Measurements from ENCODE around the gene STX8.
A peak's percentile ranks its signal among the peaks of the same experiment; 100 is the strongest.

Gene STX8

DNA sequence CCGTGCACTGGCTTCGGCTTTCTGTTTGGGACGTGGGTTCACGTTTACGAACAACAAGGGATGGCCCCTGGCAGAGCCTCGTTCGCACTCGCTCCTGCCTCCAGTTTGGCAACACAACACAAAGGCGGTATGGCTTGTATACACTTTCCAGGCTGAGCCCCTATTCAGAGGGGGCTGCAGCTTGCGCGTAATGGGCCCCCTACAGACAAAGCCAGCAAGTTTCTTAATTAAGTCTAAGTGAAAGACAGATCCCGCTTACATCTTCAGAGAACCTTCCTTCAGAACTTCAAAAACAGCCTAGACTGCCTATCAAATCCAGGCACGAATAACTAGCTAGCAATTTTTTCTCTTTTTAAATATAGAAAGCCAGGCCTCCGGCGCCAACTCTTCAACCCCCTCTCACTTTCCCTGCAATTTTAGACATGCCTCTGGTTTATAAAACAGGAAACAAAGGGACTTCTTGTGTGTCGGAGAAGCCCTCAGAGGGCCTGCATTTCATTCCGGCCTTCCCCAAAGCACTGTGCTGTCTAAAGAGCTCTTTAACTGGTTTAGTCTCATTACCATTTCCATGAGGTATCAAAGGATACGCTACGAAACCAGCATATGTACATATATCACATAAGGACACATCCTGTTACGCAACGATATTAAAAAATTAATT, 244.9 kb downstream of the STX8 start:
- H2AK5ac ChIP-seq (ENCODE audit: low read length): no peak overlapping the region
- H3K4me2 ChIP-seq (ENCODE audit: low read length): no peak overlapping the region

DNA sequence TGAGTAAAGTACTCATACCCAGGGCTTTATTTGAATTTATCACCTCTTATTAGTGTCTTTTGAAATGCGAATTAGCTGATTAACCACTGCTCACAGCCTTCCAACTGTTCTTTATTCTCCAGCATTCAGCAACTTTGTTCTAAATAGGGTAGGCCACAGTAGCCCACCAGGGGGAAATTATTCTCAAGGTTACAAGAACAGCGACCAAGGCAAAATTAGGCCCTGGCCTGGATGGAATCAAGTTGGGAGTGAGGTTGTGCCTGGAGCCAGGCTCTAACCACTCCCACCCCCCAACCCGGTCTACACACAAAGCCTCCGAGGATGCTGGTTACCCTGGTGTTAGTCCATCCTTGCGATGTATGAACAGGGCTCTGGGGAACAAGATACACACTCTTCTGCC, 245.5 kb downstream of the STX8 start:
- Histone ChIP-seq H3K4me3 (ENCODE audit: low read depth, low read length) (no peak overlapping the region), H2AFZ (ENCODE audit: insufficient read depth, low read length, poor library complexity) (no peak overlapping the region), H3K79me2 (ENCODE audit: control insufficient read depth, insufficient read depth, low read length, poor library complexity) (no peaks in the 10 kb centered on the region), H3K4ac (ENCODE audit: low read depth, low read length) (no peak overlapping the region), H2BK5ac (ENCODE audit: low read depth, low read length, poor library complexity) (no peak overlapping the region), H4K8ac (ENCODE audit: low read depth, low read length) (no peak overlapping the region), H2BK12ac (ENCODE audit: low read length) (no peak overlapping the region), H3K36me3 (ENCODE audit: control insufficient read depth in 1 of 2, insufficient read depth in 2 of 2, low read length in 2 of 2) (no peaks in the 10 kb centered on the region), H4K91ac (ENCODE audit: low read depth, low read length) (peak overlapping the region; percentile 51), H3K27ac (ENCODE audit: low read depth, low read length) (no peak overlapping the region), H2AK5ac (ENCODE audit: low read length) (no peak overlapping the region), H3K4me2 (ENCODE audit: low read length) (no peak overlapping the region), H3K23ac (ENCODE audit: low read length) (no peak overlapping the region), H4K12ac (ENCODE audit: low read depth, low read length) (no peak overlapping the region), H2BK120ac (ENCODE audit: insufficient read depth, low read length, poor library complexity) (no peak overlapping the region), H3K79me1 (ENCODE audit: low read length) (peaks cover 4% of the 10 kb centered on the region), H3K14ac (ENCODE audit: low read length) (no peak overlapping the region), H3K27me3 (ENCODE audit: insufficient read depth, low read length) (no peaks in the 10 kb centered on the region), H3K9me3 (ENCODE audit: insufficient read depth, low read depth, low read length) (no peaks in the 10 kb centered on the region), H3K18ac (ENCODE audit: low read length) (no peak overlapping the region), H3K9ac (ENCODE audit: low read length) (no peak overlapping the region), H3K4me1 (ENCODE audit: control insufficient read depth in 1 of 2, insufficient read depth in 2 of 2, low read length in 2 of 2) (peaks cover 3 to 4% of the 10 kb centered on the region in 2 experiments)
- no CpG with 5 or more reads among the region's 5 CpGs for WGBS (ENCODE audit: extremely low coverage, insufficient coverage, insufficient read length)
- no peak for DNase-seq

More for the DNA sequence above, 244.9 kb downstream of the STX8 start:
- WGBS (ENCODE audit: extremely low coverage, insufficient coverage, insufficient read length): no CpG with 5 or more reads among the region's 21 CpGs
- no peaks in the 10 kb centered on the region for H3K9me3 ChIP-seq (ENCODE audit: insufficient read depth, low read depth, low read length)
- H3K79me1 ChIP-seq (ENCODE audit: low read length): peaks cover 4% of the 10 kb centered on the region
- H4K91ac ChIP-seq (ENCODE audit: low read depth, low read length): peak overlapping the region; percentile 51
- H2BK5ac ChIP-seq (ENCODE audit: low read depth, low read length, poor library complexity): no peak overlapping the region
- no peaks in the 10 kb centered on the region for H3K27me3 ChIP-seq (ENCODE audit: insufficient read depth, low read length)
- no peak overlapping the region for H2BK120ac ChIP-seq (ENCODE audit: insufficient read depth, low read length, poor library complexity)
- H3K9ac ChIP-seq (ENCODE audit: low read length): no peak overlapping the region
- H4K12ac ChIP-seq (ENCODE audit: low read depth, low read length): no peak overlapping the region
- H3K79me2 ChIP-seq (ENCODE audit: control insufficient read depth, insufficient read depth, low read length, poor library complexity): no peaks in the 10 kb centered on the region
- no peak overlapping the region for H3K14ac ChIP-seq (ENCODE audit: low read length)
- H3K27ac ChIP-seq (ENCODE audit: low read depth, low read length): no peak overlapping the region
- H2AFZ ChIP-seq (ENCODE audit: insufficient read depth, low read length, poor library complexity): no peak overlapping the region
- no peak for DNase-seq
- H4K8ac ChIP-seq (ENCODE audit: low read depth, low read length): no peak overlapping the region
- H3K36me3 ChIP-seq (ENCODE audit: control insufficient read depth in 1 of 2, insufficient read depth in 2 of 2, low read length in 2 of 2): no peaks in the 10 kb centered on the region
- H3K18ac ChIP-seq (ENCODE audit: low read length): no peak overlapping the region
- peaks cover 3 to 4% of the 10 kb centered on the region in 2 experiments for H3K4me1 ChIP-seq (ENCODE audit: control insufficient read depth in 1 of 2, insufficient read depth in 2 of 2, low read length in 2 of 2)
- H3K4ac ChIP-seq (ENCODE audit: low read depth, low read length): no peak overlapping the region
- H3K23ac ChIP-seq (ENCODE audit: low read length): no peak overlapping the region
- no peak overlapping the region for H3K4me3 ChIP-seq (ENCODE audit: low read depth, low read length)
- H2BK12ac ChIP-seq (ENCODE audit: low read length): no peak overlapping the region

DNA sequence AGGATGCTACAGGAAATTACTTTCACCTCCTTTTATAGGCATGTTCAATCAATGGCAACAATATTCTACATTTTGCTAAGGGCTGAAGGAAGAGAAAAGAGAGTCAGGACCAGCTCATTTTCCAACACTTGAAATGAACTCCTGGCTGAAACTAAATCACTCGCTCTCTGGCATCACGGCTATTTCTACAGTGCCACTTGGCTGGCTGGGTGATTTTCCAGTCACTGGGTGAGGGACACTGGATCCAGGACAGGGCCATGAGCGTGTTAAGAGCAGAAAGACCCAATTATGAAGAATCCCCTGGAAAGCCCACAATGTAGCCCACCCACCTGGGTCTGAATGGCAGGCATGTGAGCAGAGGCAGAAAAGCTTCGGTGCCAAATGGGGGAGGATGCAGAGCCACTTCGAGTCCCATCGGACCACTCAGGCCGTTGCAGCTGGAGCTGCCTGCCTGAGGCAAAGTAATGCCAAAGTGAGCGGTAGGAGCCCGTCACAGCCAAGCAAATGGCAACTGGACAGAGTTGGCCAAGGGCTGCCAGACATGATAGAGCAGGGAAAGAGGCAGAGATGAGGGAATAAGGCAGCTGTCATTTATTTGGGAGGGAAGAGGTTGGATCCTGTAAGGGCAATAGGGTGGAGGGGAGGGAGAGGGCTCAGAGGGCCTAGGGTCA, 246.2 kb downstream of the STX8 start:
- Histone ChIP-seq H3K79me1 (ENCODE audit: low read length) (peaks cover 4% of the 10 kb centered on the region), H2AFZ (ENCODE audit: insufficient read depth, low read length, poor library complexity) (no peak overlapping the region), H3K4ac (ENCODE audit: low read depth, low read length) (no peak overlapping the region), H3K14ac (ENCODE audit: low read length) (no peak overlapping the region), H4K8ac (ENCODE audit: low read depth, low read length) (no peak overlapping the region), H2BK120ac (ENCODE audit: insufficient read depth, low read length, poor library complexity) (no peak overlapping the region), H2BK12ac (ENCODE audit: low read length) (no peak overlapping the region), H3K9ac (ENCODE audit: low read length) (no peak overlapping the region), H3K23ac (ENCODE audit: low read length) (no peak overlapping the region), H2AK5ac (ENCODE audit: low read length) (no peak overlapping the region), H3K4me2 (ENCODE audit: low read length) (no peak overlapping the region), H3K79me2 (ENCODE audit: control insufficient read depth, insufficient read depth, low read length, poor library complexity) (no peaks in the 10 kb centered on the region), H4K91ac (ENCODE audit: low read depth, low read length) (no peak overlapping the region), H3K4me3 (ENCODE audit: low read depth, low read length) (no peak overlapping the region), H3K27ac (ENCODE audit: low read depth, low read length) (no peak overlapping the region), H3K4me1 (ENCODE audit: control insufficient read depth in 1 of 2, insufficient read depth in 2 of 2, low read length in 2 of 2) (peaks cover 3 to 4% of the 10 kb centered on the region in 2 experiments), H3K36me3 (ENCODE audit: control insufficient read depth in 1 of 2, insufficient read depth in 2 of 2, low read length in 2 of 2) (no peaks in the 10 kb centered on the region), H3K27me3 (ENCODE audit: insufficient read depth, low read length) (no peaks in the 10 kb centered on the region), H3K9me3 (ENCODE audit: insufficient read depth, low read depth, low read length) (no peaks in the 10 kb centered on the region), H2BK5ac (ENCODE audit: low read depth, low read length, poor library complexity) (no peak overlapping the region), H3K18ac (ENCODE audit: low read length) (no peak overlapping the region), H4K12ac (ENCODE audit: low read depth, low read length) (no peak overlapping the region)
- DNase-seq: no peak
- WGBS (ENCODE audit: extremely low coverage, insufficient coverage, insufficient read length): no CpG with 5 or more reads among the region's 9 CpGs

DNA sequence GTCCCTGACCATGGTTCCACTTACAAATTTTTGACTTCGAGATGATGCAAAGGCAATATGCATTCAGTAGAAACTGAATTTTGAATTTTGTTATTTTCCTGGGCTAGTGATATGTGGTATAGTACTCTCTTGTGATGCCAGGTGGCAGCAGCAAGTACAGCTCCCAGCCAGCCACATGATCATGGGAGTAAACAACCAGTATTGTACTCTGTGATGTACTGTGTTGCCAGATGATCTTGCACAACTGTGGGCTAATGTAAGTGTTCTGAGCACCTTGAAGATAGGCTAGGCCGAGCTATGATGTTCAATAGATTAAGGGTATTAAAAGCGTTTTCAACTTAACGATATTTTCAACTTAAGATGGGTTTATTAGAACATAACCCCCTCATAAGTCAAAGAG, 250.8 kb downstream of the STX8 start:
- DNase-seq: no peak
- Histone ChIP-seq H3K4me1 (ENCODE audit: control insufficient read depth in 1 of 2, insufficient read depth in 2 of 2, low read length in 2 of 2) (no peaks in the 10 kb centered on the region), H4K8ac (ENCODE audit: low read depth, low read length) (no peak overlapping the region), H3K27me3 (ENCODE audit: insufficient read depth, low read length) (no peaks in the 10 kb centered on the region), H2BK5ac (ENCODE audit: low read depth, low read length, poor library complexity) (no peak overlapping the region), H2BK120ac (ENCODE audit: insufficient read depth, low read length, poor library complexity) (no peak overlapping the region), H2AK5ac (ENCODE audit: low read length) (no peak overlapping the region), H2AFZ (ENCODE audit: insufficient read depth, low read length, poor library complexity) (no peak overlapping the region), H3K4me2 (ENCODE audit: low read length) (no peak overlapping the region), H3K79me1 (ENCODE audit: low read length) (no peaks in the 10 kb centered on the region), H3K23ac (ENCODE audit: low read length) (no peak overlapping the region), H3K4me3 (ENCODE audit: low read depth, low read length) (no peak overlapping the region), H3K27ac (ENCODE audit: low read depth, low read length) (no peak overlapping the region), H3K18ac (ENCODE audit: low read length) (no peak overlapping the region), H3K36me3 (ENCODE audit: control insufficient read depth in 1 of 2, insufficient read depth in 2 of 2, low read length in 2 of 2) (no peaks in the 10 kb centered on the region), H4K91ac (ENCODE audit: low read depth, low read length) (no peak overlapping the region), H3K4ac (ENCODE audit: low read depth, low read length) (no peak overlapping the region), H4K12ac (ENCODE audit: low read depth, low read length) (no peak overlapping the region), H3K79me2 (ENCODE audit: control insufficient read depth, insufficient read depth, low read length, poor library complexity) (no peaks in the 10 kb centered on the region), H3K9ac (ENCODE audit: low read length) (no peak overlapping the region), H2BK12ac (ENCODE audit: low read length) (no peak overlapping the region), H3K9me3 (ENCODE audit: insufficient read depth, low read depth, low read length) (no peaks in the 10 kb centered on the region), H3K14ac (ENCODE audit: low read length) (no peak overlapping the region)
- no CpG with 5 or more reads among the region's 4 CpGs for whole genome bisulfite sequencing (ENCODE audit: extremely low coverage, insufficient coverage, insufficient read length)
